Activated CD4-positive, alpha-beta T cell treated with anti-CD3 and anti-CD28 coated beads for 36 hours (primary cell): ENCODE results near the gene ACTR6. TPM values are rescaled to one million over a fixed set of nuclear protein-coding genes. Genes with fewer than 3 reads are reported as not detected.
"Not testable (repeated sequence)": the region's sequence is repeated elsewhere in the genome, so short reads cannot be mapped to it uniquely, and the experiment has no call there.

Experiments
- ATAC-seq: fragments of 200-7000 bp; cut with Tn5 transposase; one replicate; pipeline ENCODE4 v1.10.0; 2021; ENCODE audit warnings: mild to moderate bottlenecking, moderate library complexity
- CTCF ChIA-PET: fragments of 350-600 bp; sonication (Branson Sonifier 250); formaldehyde crosslinking; loops from one replicate; lab custom pipeline; 2021; ENCODE audit warnings: antibody characterized with exemption; lab: Charles Lee
- POLR2A ChIA-PET: fragments of 350-600 bp; sonication (Branson Sonifier 250); formaldehyde crosslinking; loops from one replicate; lab custom pipeline; 2021; ENCODE audit warnings: antibody characterized with exemption, inconsistent platforms; lab: Charles Lee
- DNase-seq: peaks from one replicate; pipeline ENCODE4 v3.0.0-alpha.2; 2020
- H3K27ac Mint-ChIP-seq: one replicate; pipeline ENCODE4 v1.8.0; 2021; ENCODE audit warnings: mixed read lengths
- H3K27me3 Mint-ChIP-seq: one replicate; pipeline ENCODE4 v1.8.0; 2021; ENCODE audit warnings: mixed read lengths
- H3K36me3 Mint-ChIP-seq: one replicate; pipeline ENCODE4 v1.8.0; 2021; ENCODE audit warnings: low read depth, mixed read lengths
- H3K4me1 Mint-ChIP-seq: one replicate; pipeline ENCODE4 v1.8.0; 2021; ENCODE audit warnings: mixed read lengths
- H3K4me3 Mint-ChIP-seq: one replicate; pipeline ENCODE4 v1.8.0; 2021; ENCODE audit warnings: mild to moderate bottlenecking, moderate library complexity, mixed read lengths
- H3K9me3 Mint-ChIP-seq: one replicate; pipeline ENCODE4 v1.8.0; 2021; ENCODE audit warnings: low read depth, mixed read lengths
- intact Hi-C, 2 experiments: fragments of 100-400 bp; cut with DNase I in 1 of 2; cut with micrococcal nuclease in 1 of 2; formaldehyde crosslinking; loops; one replicate each; pipeline versions ENCODE4 v1.14.2 to v1.15.1; 2022 to 2024; cut with DNase I, micrococcal nuclease
- total RNA-seq, 2 experiments: library from RNA; stranded (reverse); gene quantifications; one replicate each; pipeline ENCODE4 v1.2.3, GENCODE V29; 2021

The ACTR6 gene
- total RNA-seq, 2 experiments from 2014 or later, result 21.6 to 37.3 TPM

DNA sequence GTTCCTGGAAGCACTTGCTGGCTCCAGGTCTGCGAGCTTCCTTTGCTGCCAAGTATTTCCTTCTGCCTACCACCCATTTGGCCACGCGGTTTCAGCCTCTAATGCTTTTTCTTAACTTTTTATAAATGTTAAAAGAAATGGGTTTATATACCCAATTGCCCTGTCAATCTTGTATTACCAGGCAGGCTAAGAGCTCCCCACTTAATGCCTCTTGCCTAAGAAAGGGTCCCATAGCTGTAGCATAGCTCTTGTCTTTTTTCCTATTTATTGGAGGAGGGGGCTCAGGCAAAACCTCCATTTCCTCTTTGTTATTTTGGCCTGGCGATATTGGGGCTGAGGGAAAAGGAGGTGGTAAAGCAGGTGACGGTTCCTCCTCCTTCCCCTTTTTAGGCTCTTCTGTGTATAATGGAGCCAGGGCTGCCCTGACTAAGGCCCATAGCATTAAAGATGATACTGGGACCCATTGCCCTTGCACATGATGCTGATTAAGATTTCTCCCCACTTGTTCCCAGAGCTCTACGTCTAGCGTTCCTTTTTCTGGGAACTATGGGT, 36.4 kb upstream of the ACTR6 start:
- Mint-ChIP-seq H3K4me3 (peak overlapping the region; percentile 49), H3K36me3 (no peaks in the 10 kb centered on the region), H3K4me1 (peaks cover 10% of the 10 kb centered on the region), H3K27ac (no peak overlapping the region), H3K27me3 (no peaks in the 10 kb centered on the region), H3K9me3 (no peaks in the 10 kb centered on the region)
- intact Hi-C loops, result loop anchor here in 1 of 2 experiments (2.0 to 5.0 kb wide), 2 partner anchors 17 to 33 kb away; no protein-coding TSS in a partner anchor
- ChIA-PET POLR2A (interaction anchor here (0.5 to 0.7 kb wide), 2 partner anchors 28 to 37 kb away, joined by 3 to 4 read pairs; partner anchors contain the start of gene ACTR6), CTCF (interaction anchor here (0.9 to 4.4 kb wide), 7 partner anchors 9 to 240 kb away, joined by 3 to 26 read pairs (median 4); partner anchors contain the start of gene ACTR6)
- ATAC-seq (peak; percentile 6), DNase-seq (no peak)

DNA sequence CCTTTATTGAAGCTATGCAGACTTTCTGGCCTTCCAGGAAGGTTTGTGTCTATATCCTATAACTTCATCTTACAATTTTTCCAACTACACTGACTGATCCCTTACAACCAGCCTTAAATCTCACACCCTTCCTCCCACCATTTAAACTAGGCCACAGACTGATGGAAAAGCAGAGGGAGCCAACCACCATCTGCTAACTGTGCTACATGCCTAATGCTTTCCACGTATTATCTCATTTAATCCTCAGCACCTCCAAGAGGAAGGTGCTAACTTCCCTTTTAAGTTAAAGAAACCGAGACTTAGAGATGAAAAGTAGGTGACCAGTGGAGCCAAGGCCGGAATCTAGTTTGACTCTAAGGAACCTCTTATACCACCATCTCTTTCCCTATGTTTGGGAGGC, 35.3 kb upstream of the ACTR6 start:
- ChIA-PET POLR2A (interaction anchor here (0.6 kb wide), 1 partner anchor 35 kb away, joined by 3 read pairs; no protein-coding TSS in a partner anchor), CTCF (interaction anchor here (0.7 to 4.4 kb wide), 2 partner anchors 10 to 27 kb away, joined by 3 to 26 read pairs; no protein-coding TSS in a partner anchor)
- H3K4me1 Mint-ChIP-seq, result peaks cover 10% of the 10 kb centered on the region
- DNase-seq, result no peak
- intact Hi-C loops, result loop anchor here in 1 of 2 experiments (2.0 kb wide), 1 partner anchor 15 kb away; no protein-coding TSS in a partner anchor
- no peak for ATAC-seq
- no peaks in the 10 kb centered on the region for H3K27me3 Mint-ChIP-seq
- H3K36me3 Mint-ChIP-seq, result no peaks in the 10 kb centered on the region
- H3K27ac Mint-ChIP-seq, result no peak overlapping the region
- no peaks in the 10 kb centered on the region for H3K9me3 Mint-ChIP-seq
- no peak overlapping the region for H3K4me3 Mint-ChIP-seq

DNA sequence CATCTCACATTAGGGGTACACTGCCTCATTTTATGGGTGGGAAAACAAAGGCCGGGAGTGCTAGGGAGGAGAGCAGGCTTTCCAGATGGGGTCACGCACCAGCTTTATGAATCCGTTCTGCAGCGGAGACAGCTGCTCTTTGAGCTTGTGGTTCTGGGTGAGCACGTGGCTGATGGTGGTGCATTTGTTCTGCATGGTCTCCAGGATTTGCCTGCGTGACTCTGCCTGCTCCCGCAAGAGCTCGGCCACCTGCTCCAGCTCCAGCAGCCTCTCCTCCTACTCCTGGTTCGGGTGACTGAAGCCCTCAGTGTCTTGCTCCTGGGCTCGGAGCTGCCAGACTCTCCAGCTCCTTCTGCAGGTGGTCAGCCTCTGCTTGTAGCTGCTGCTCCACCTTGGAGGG, 34.4 kb upstream of the ACTR6 start:
- peaks cover 10% of the 10 kb centered on the region for H3K4me1 Mint-ChIP-seq
- no peak for ATAC-seq
- ChIA-PET POLR2A (no interaction called here), CTCF (interaction anchor here (0.5 to 4.4 kb wide), 4 partner anchors 11 to 374 kb away, joined by 3 to 26 read pairs (median 3); no protein-coding TSS in a partner anchor)
- DNase-seq, result no peak
- no peak overlapping the region for H3K27ac Mint-ChIP-seq
- no peaks in the 10 kb centered on the region for H3K36me3 Mint-ChIP-seq
- no peaks in the 10 kb centered on the region for H3K27me3 Mint-ChIP-seq
- intact Hi-C loops, result no loop called here
- no peaks in the 10 kb centered on the region for H3K9me3 Mint-ChIP-seq
- H3K4me3 Mint-ChIP-seq, result no peak overlapping the region

DNA sequence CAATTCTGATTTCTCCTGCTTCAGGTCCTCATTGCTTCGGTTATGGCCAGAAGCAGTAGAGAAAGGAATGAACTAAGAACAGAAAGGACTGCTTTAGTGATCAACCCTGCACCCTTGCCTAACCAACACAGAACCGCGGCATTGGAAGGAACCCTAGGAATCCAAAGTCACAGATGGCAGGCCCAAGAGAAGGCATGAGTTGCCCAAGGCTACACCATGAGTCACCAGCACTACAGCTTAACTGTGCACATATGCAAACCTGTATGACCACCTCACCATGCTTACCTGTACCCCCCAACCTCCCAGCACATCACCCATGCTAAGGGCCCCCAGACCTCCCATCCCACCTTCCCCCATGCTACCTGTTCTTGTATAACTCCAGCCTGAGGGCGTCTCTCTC, 32.1 kb upstream of the ACTR6 start:
- Mint-ChIP-seq H3K4me1 (peaks cover 8% of the 10 kb centered on the region), H3K4me3 (no peak overlapping the region), H3K36me3 (peaks cover 6% of the 10 kb centered on the region), H3K27me3 (no peaks in the 10 kb centered on the region), H3K9me3 (no peaks in the 10 kb centered on the region), H3K27ac (no peak overlapping the region)
- DNase-seq (no peak), ATAC-seq (no peak)
- intact Hi-C loops, result no loop called here
- POLR2A ChIA-PET, result interaction anchor here (0.6 kb wide), 1 partner anchor 17 kb away, joined by 7 read pairs; no protein-coding TSS in a partner anchor
- CTCF ChIA-PET, result no interaction called here

DNA sequence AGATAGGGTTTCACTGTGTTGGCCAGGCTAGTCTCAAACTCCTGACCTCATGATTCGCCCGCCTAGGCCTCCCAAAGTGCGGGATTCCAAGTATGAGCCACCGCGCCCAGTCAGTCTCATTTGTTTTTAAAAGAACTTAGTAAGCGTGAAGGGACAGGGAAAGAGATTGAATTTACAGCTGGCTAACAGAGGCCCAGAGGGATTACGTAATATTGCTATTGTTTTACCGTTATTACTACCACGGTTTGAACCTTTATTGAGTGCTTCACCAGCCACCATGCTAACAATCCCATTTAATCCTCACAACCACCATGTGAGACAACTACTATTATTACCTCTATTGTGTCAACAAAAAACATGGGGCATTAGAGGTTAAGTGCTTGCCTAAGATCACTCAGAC, 31.3 kb upstream of the ACTR6 start:
- intact Hi-C loops, result no loop called here
- Mint-ChIP-seq H3K27me3 (no peaks in the 10 kb centered on the region), H3K4me3 (no peak overlapping the region), H3K36me3 (peaks cover 6% of the 10 kb centered on the region), H3K4me1 (peaks cover under 1% of the 10 kb centered on the region), H3K27ac (no peak overlapping the region), H3K9me3 (no peaks in the 10 kb centered on the region)
- DNase-seq (no peak), ATAC-seq (no peak)
- ChIA-PET POLR2A (no interaction called here), CTCF (no interaction called here)

DNA sequence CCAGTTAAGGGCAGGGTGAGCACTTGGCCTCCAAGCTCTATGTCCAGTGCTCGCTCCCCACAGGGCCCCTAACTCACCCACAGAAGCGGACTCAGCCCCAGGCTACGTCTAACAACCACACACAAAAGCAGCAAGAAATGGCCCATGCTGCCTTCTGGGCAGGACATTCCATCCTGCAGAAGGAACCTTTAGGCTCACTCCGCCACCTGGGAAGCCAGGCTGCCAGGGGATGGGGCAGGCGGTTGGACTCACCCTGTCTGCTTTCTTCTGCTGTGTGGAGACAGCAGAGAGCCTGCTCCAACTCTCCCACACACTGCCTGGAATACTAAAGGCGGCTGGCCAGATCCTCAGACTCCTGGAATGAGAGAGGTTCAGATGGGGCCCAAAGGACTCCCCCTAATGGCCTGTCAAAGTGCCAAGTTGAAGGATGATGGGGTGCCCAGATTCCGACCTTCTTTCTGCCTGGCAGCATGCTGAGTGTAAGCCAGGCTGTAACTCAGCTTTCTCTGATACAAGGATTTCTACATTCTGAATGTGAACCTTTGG, 30.2 kb upstream of the ACTR6 start:
- ATAC-seq (no peak), DNase-seq (no peak)
- peaks cover 7% of the 10 kb centered on the region for H3K36me3 Mint-ChIP-seq
- H3K27ac Mint-ChIP-seq, result no peak overlapping the region
- no peaks in the 10 kb centered on the region for H3K4me1 Mint-ChIP-seq
- H3K4me3 Mint-ChIP-seq, result no peak overlapping the region
- no peaks in the 10 kb centered on the region for H3K27me3 Mint-ChIP-seq
- no peaks in the 10 kb centered on the region for H3K9me3 Mint-ChIP-seq
- ChIA-PET CTCF (no interaction called here), POLR2A (no interaction called here)
- intact Hi-C loops, result no loop called here

DNA sequence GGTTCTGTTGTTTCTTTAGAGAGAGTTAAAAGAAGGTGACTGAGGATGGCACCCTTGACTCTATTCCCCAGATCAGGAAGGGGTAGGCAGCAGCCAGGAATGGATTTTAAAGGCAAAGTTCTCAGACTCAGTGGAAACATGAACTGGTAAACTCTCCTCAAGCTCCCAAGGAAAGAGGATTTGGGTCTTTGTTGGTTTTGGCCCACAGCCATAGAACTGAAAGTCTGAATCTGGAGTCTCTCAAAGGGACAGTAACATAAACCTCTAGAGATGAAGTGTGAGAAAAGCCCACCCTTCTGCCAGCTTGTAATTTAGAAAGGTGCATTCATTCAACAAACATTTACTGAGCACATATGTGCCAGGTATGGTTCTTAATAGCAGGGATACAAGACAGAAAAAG, 29.4 kb upstream of the ACTR6 start:
- Mint-ChIP-seq H3K36me3 (peaks cover 7% of the 10 kb centered on the region), H3K4me3 (no peak overlapping the region), H3K27me3 (no peaks in the 10 kb centered on the region), H3K4me1 (no peaks in the 10 kb centered on the region), H3K27ac (no peak overlapping the region), H3K9me3 (no peaks in the 10 kb centered on the region)
- ChIA-PET CTCF (no interaction called here), POLR2A (no interaction called here)
- intact Hi-C loops, result no loop called here
- DNase-seq (no peak), ATAC-seq (no peak)

DNA sequence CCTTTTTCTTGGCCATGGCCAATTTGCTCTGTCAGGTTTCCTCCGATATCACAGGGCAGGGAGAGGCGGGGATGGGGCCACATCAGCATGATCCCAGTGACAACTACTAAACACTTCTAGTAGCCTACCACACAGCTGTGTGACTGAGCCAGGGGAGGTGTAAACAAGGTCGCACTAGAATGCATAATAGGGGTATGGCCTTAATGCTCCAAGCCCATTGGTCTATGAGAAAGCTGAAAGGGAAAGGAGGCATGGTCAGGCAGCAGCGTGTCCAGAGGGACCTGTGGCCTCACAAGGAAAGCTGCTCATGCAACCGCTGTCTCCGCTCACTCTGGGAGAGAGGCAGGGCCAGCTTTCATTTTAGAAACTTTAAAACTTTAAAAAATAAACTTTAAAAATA, 27.5 kb upstream of the ACTR6 start:
- intact Hi-C loops, result no loop called here
- ATAC-seq (no peak), DNase-seq (no peak)
- ChIA-PET CTCF (interaction anchor here (1.8 kb wide), 1 partner anchor 18 kb away, joined by 6 read pairs; no protein-coding TSS in a partner anchor), POLR2A (no interaction called here)
- Mint-ChIP-seq H3K9me3 (no peaks in the 10 kb centered on the region), H3K27me3 (no peaks in the 10 kb centered on the region), H3K27ac (no peak overlapping the region), H3K4me1 (no peaks in the 10 kb centered on the region), H3K36me3 (peaks cover 12% of the 10 kb centered on the region), H3K4me3 (no peak overlapping the region)

DNA sequence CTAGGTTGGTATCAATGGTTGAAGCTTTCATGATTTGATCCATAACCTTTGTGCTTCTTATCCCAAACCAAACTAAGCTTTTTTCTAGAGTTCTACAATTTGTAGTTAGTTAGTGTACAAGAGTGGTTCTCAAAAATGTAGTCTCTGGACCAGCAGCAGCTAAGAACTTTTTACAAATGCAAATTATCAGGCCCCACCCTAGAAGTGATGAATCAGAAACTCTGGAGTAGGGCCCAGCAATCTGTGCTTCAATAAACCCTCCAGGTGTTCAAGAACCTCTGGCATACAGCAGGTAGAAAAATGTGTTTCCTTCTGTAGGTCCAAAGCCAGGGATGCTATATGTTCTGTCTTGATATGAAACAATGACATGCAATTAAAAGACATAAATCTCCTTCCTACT, 26.1 kb upstream of the ACTR6 start:
- Mint-ChIP-seq H3K4me3 (no peak overlapping the region), H3K36me3 (peaks cover 17% of the 10 kb centered on the region), H3K4me1 (no peaks in the 10 kb centered on the region), H3K27ac (no peak overlapping the region), H3K9me3 (no peaks in the 10 kb centered on the region), H3K27me3 (no peaks in the 10 kb centered on the region)
- POLR2A ChIA-PET, result no interaction called here
- DNase-seq (no peak), ATAC-seq (no peak)
- CTCF ChIA-PET, result interaction anchor here (1.0 to 1.8 kb wide), 2 partner anchors 10 to 19 kb away, joined by 4 to 6 read pairs; no protein-coding TSS in a partner anchor
- intact Hi-C loops, result no loop called here

DNA sequence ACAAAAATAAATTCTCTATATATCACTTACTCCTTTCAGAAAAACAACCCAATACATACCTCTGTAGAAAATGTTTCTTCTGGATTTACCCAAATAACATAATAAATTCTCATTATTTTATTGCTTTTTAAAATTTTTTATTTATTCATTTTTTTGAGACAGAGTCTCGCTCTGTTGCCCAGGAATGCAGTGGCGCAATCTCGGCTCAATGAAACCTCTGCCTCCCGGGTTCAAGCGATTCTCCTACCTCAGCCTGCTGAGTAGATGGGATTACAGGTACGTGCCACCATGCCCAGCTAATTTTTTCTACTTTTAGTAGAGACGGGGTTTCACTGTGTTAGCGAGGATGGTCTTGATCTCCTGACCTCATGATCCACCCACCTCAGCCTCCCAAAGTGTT, 24.1 kb upstream of the ACTR6 start:
- POLR2A ChIA-PET, H3K27me3 Mint-ChIP-seq: not testable (repeated sequence)

DNA sequence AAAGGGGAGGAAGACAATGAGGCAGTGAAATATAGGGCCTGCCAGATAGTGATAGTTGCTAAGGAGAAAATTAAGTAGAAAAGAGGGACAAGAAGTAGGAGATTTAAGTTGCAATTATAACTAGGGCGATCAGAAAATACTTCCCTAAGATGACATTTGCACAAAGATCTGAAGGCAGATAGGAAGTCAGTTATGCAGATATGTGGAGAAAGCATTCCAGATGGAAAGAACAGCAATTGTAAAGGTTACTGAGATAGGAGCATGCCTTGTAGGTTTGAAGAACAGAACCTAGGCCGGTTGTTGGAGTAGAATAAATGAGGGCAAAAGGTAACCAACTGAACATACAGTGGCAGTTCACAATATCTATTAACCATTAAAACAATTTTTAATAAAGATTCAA, 21.4 kb upstream of the ACTR6 start:
- intact Hi-C loops, result no loop called here
- H3K4me1 Mint-ChIP-seq, result no peaks in the 10 kb centered on the region
- no peak for DNase-seq

More for the DNA sequence above, 24.1 kb upstream of the ACTR6 start:
- H3K36me3 Mint-ChIP-seq, result peaks cover 19% of the 10 kb centered on the region
- DNase-seq, H3K4me1 Mint-ChIP-seq, H3K27ac Mint-ChIP-seq, H3K4me3 Mint-ChIP-seq, ATAC-seq, H3K9me3 Mint-ChIP-seq, CTCF ChIA-PET, intact Hi-C loops: not testable (repeated sequence)

More for the DNA sequence above, 21.4 kb upstream of the ACTR6 start:
- Mint-ChIP-seq H3K9me3 (no peaks in the 10 kb centered on the region), H3K27me3 (no peaks in the 10 kb centered on the region), H3K36me3 (peaks cover 15% of the 10 kb centered on the region), H3K4me3 (no peak overlapping the region), H3K27ac (no peak overlapping the region)
- CTCF ChIA-PET, result no interaction called here
- no peak for ATAC-seq
- POLR2A ChIA-PET, result no interaction called here
